Measurements from ENCODE around the gene COLEC11.
"Not testable (repeated sequence)": the region's sequence is repeated elsewhere in the genome, so short reads cannot be mapped to it uniquely, and the experiment has no call there.

The COLEC11 gene

DNA sequence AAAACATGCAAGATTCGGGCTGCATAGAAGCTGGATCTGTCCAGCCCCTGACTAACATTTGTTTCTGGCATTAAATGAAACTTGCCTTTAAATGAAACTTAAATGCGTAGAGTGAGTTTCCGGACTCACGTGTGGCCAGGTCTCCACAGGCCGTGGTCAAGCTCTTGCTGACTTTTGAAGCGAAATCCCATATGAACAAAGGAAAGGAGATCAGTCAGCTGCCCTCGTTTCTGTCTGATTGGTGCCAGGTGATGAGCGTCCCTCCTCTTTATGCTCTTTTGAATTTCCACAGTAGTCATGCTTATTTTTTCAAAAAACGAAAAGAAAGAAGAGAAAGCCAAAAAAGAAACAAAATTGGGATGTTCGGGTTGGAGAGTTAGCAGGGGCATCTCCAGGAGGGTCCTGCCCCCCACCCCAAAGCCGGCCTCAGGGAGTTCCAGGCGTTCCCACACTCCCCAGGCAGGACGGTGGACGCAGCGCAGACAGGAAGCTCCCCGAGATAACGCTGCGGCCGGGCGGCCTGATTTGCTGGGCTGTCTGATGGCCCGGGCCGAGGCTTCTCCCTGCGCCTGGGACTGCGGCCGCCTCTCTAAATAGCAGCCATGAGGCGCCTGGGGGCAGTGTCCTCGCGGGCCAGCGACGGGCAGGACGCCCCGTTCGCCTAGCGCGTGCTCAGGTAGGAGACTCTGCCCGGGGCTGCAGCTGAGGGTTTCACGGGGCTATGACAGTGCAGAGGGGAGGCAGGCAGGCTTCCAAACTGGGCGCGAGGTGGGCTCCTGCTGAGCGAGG lies at the start of gene COLEC11:
Gene COLEC11, plus strand, starts transcription at position 620 of the 789 bp plus-strand sequence. CDS start 9,229 bp downstream, outside the sequence.
- no peak for DNase-seq

DNA sequence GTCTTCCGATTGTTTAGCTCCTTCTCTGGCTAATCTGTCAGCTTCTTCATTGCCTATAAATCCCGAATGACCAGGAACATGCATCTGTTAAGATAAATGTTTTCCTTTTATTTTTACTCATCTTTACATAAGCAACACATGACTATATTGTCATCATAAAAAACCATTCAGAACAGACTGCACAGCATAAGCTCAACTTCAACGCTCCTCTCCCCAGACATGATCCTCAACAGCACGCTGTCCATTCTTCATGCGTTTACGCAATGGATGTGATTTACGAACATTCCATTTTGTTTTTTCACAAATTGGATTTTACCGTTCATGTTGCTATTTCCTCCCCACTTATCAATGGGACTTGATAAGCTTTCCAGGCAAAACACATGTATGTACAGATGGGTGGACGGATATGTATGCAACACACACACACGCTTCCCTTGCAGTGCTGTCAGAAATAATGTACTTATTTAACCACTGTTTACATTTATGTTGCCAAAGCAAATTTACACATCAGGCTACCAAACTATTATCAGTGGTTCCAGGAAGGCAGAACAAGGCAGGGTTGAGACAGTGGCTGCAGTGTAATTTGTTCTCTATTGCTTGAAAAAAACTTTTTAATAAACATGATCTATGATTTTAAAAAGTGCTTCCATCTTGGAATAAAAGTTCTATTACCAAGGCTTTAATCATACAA lies 49.0 kb upstream of the COLEC11 start:
- no peak for DNase-seq

DNA sequence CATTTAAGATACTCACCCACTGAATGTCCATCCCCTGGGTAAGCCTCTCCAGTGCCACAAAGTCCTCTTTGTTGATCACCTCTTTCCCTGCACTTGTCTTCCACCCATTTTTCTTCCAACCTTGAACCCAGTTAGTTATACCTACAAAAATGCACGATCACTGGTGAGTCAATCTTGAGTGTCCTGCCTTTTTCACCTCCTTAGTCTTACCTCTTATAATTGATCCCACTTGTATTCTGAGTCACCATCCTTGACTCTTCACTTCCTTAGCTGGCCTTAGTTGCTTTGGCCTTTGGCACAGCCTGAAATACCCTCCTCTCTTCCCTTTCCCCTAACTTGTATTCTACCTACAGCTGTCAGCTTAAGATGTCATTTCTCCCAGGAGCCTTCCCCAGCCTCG lies 47.0 kb upstream of the COLEC11 start:
- no peak for DNase-seq

DNA sequence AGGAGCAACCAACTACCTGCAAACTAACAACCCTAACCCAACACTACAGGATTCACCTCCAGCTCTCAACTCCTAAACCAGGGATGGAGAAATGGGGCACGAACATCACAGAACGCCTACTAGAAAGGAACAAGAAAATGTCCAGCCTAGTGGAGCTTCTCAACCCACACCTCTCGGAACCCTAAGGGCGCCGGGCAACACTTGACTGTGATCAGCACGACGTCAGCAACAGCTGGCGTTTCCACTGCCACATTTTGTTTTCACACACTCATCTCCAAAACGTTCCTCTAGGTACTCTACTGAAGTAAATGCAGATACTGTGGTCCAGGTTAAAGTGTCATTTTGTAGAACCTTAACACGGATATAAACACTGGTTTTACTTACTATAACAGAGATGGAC lies 41.0 kb upstream of the COLEC11 start:
- no peak for DNase-seq

DNA sequence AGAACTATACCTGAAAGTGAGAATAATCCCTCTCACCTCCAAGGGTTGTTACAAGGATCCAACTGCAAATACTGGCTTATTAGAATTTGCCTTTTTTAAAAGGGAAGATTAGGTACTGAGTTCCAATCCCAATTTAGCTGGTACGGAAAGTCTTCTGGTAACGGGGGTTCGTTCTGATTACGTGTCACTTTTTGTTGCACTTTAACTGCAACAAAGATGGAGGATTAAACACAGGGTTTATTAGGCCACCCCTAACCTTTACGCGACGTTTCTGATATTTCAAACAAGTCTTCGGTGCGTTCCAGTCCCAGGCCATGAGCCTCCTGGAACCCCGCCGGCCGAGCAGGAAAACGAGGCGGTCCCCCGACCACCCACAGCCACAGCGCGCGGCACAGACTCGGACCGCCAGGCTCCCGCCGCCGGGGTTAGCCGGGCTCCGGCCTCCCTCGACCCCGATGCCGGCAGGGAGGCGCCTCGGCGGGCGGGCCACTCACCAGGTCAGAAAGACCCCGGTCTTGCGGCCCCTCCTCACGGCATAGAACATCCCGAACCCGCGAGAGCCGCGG lies 37.2 kb upstream of the COLEC11 start:
- DNase-seq, result peak in 1 of 4 experiments; percentile 52

- DNase-seq, result peak; percentile 97 to 98 (median 98)
These were observed 36.5 kb upstream of the COLEC11 start, which contains the start of gene RNASEH1 for GRCh38 chr2:3558205-3559014. TSS of gene RNASEH1 (minus strand) at chr2:3558333. CDS start at chr2:3558260, 73 bp downstream.

- no peak for DNase-seq
These were observed 31.4 kb upstream of the COLEC11 start for GRCh38 chr2:3563521-3563976.

DNA sequence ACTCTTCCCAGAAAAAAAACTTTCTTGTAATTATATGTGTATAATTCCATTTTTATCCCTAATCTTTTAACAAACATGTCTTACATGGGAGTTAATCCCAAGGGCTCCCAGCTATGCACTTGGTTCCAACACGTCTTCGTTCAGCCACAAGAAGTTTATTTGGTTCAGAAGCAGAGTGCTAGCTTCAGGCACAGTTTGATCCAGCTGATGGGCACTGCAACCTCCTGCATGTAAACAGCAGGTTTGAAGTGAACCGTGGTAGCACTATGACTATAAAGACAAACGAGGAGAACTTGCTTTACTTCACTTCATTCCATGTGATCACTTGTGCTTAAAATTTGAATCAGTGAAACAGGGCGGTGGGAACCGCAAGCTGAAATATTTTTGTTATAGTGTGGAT lies 29.8 kb upstream of the COLEC11 start:
- DNase-seq, result no peak

DNA sequence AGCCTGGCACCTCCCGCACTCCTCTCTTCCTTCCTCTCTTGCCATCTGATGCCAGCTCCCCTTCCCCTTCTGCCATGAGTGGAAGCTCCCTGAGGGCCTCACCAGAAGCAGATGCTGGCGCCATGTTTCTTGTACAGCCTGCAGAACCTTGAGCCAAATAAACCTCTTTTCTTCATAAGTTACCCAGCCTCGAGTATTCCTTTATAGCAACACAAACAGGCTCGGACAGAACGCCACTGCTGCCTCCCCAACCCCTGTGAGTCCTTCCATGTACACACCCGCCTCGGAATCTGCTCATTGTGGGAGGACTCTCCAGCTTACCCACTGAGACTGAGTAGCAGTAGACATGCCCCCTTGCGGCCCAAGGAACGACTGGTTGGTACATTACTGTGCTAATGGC lies 28.1 kb upstream of the COLEC11 start:
- DNase-seq, result no peak

DNA sequence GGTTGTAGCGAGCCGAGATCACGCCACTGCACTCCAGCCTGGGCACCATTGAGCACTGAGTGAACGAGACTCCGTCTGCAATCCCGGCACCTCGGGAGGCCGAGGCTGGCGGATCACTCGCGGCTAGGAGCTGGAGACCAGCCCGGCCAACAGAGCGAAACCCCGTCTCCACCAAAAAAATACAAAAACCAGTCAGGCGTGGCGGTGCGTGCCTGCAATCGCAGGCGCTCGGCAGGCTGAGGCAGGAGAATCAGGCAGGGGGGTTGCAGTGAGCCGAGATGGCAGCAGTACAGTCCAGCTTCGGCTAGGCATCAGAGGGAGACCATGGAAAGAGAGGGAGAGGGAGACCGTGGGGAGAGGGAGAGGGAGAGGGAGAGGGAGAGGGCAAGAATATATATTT lies 25.3 kb upstream of the COLEC11 start:
- not testable (repeated sequence) for DNase-seq

DNA sequence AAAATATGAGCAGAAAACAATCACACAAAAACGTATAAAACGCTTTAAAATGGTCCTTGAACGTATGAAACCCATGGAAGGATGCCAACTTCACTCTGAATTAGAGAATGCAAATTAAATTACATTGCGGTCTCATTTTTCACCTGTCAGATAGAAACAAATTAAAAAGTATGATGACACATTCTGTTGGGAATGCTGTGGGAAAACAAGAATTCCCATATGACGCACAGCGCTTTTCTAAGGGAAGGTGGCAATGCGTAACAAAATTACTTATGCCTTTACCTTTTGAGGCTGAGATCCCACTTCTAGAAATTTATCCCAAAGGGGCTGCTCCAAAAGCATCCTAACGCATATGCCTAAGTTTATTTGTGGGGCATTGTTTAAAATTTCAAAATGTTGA lies 23.6 kb upstream of the COLEC11 start:
- DNase-seq, result no peak

DNA sequence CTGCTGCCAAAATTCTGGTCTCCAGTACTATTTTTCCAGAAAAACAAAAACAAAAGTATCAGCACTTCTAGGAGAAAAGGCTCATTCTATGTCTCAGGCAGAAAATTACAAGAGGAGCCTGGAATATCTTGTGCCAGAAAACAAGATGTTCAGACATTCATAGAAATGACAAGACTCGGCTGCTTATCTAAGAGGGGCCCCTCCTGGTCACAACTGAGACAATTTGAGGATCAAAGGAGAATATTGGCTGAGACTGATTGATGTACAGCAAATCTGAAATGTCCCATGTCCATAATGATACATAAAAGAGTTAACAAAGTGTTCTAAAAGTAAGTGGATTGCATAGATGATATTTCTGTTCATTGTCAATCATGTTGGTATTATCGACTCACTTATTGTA lies 22.3 kb upstream of the COLEC11 start:
- DNase-seq, result no peak

- no peak for DNase-seq
These were observed 20.8 kb upstream of the COLEC11 start for GRCh38 chr2:3574155-3574554.

DNA sequence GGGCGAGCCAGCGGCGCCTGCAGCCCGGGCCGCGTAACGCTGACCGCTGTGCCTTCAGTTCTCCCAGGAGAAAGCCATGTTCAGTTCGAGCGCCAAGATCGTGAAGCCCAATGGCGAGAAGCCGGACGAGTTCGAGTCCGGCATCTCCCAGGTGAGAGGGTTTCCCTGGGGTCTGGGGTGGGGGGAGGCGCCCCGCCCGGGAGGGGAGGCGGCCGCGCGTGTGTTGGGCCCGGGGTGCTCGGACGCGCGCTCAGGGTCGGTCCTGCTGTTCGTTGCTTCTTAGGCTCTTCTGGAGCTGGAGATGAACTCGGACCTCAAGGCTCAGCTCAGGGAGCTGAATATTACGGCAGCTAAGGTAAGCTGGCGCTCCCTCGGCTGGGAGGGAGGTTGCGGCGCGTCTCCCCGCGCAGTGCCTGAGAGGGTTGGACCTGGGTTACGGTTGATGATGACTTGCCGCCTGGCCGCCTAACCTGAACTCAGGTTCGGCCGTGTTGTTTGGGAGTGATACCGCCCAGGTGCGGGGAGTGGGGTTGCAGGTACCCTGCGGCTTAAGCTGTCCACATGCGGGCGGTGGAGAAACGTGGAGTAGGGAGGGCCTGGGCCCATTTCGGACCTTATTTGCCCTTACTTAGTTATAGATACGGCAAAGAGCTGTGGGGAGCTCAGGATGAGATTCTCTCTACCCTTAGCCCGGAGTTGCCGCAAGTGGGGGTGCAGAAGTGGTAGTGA lies 19.2 kb upstream of the COLEC11 start:
- peak in 3 of 4 experiments; percentile 3 to 48 (median 34) for DNase-seq

DNA sequence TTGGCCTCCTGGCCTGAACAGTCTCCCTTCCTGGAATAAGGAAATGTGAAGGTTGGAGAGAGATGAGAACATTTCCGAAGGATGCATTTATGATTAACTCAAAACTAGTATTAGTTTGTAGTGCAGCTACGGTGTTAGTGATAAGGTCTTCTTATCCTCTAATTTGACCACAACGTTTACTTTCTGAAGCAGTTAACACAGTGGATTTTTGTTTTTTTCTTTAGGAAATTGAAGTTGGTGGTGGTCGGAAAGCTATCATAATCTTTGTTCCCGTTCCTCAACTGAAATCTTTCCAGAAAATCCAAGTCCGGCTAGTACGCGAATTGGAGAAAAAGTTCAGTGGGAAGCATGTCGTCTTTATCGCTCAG lies 18.7 kb upstream of the COLEC11 start:
- not testable (repeated sequence) for DNase-seq

- DNase-seq, result no peak
These were observed 15.9 kb upstream of the COLEC11 start for GRCh38 chr2:3578987-3579386.

DNA sequence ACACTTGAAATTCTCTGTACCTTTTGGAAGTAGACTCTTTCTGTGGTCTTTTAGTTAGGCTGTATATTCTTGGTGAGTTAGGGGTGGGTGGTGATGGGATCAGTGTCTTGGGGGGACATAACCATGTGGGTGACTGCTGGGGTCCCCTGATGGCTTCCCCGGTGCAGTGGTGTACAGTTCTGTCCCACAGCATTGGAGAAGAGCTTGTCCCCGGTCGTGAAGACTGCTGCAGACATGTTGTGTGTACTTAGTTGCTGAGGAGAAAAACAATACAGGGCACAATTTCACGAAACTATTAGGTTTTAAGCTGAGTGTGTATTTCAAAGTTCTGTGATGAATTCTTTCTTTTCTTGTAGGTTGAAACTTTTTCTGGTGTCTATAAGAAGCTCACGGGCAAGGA lies 14.5 kb upstream of the COLEC11 start:
- no peak for DNase-seq

- DNase-seq, result no peak
These were observed 13.3 kb upstream of the COLEC11 start for GRCh38 chr2:3581367-3582262.

- DNase-seq, result no peak
These were observed 10.8 kb upstream of the COLEC11 start for GRCh38 chr2:3584076-3584475.

- no peak for DNase-seq
These were observed 10.2 kb upstream of the COLEC11 start for GRCh38 chr2:3584608-3585260.
